HG03103 (cell line): Measurements from ENCODE around the gene AQP12B.
"Not testable (repeated sequence)": the region's sequence is repeated elsewhere in the genome, so short reads cannot be mapped to it uniquely, and the experiment has no call there.

Experiments used
- ATAC-seq: cut with Tn5 transposase; IDR thresholded peaks from one replicate; pipeline ENCODE4 v1.9.1; 2021; ENCODE audit warnings: low read depth; ENCODE audit not compliant: unreplicated experiment

The AQP12B gene

DNA sequence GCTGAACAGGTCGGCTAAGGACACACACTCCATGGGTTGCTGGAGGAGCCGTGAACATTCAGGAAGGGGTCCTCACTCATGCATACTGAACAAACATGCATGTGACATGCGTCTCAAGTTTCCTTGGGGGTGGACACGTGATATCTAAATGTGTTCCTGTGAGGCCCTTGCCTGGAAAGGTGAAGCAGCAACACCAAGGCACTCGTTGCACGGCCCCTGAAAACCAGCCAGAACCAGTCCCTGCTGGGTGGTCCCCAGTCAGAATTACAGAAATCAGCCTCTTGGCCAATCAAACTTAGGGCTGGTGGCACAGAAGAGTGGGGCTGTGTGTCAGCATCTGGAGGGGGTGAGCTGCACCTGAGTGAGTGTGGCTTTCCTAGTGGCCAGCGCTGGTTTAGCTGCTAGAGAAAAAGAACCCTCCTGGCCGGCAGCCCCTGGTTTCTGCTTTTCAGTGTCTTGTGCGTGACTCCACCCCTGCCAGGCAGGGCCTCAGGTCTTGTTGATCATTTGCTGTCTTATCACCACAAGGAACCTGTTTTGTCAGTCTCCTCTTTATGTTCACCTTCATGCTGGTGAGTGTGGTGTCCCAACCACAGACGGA lies 3.2 kb upstream of the AQP12B start:
- ATAC-seq, result no peak

GRCh38 chr2:240683980-240684728 lies 1.5 kb upstream of the AQP12B start:
- not testable (repeated sequence) for ATAC-seq

DNA sequence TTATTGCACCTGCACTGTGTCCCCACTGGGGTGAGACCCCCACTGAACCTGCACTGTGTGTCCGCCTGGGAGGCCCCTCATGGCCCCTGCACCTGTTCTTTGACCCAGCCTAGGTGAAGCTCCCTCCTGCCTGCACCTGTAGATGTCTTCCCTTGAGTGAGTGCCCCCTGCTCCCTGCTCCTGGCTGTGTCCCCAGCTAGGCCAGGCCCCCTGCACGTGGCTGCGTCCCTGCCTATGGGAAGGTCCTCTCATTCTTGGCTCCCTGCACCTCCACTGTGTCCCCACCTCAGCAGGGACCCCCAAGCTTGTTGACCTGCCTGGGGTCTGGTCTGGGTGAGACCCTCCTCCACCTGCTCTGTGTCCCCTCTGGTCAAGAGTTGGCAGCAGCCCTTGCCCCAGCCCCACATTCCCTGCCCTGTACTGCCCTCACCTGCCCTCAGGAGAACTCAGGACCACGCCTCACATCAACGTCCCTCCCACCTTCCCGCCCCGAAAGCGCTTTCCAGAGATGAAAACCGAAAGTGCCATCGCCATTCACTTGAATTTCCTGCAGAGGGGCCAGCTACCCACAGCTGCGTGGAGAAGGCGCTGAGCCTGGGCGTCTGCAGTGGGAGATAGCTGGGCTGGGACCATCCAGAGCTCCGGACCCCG lies 769 bp upstream of the AQP12B start:
- ATAC-seq, result not testable (repeated sequence)

GRCh38 chr2:240680185-240680584 lies 2.5 kb downstream of the AQP12B start:
- ATAC-seq, result not testable (repeated sequence)

DNA sequence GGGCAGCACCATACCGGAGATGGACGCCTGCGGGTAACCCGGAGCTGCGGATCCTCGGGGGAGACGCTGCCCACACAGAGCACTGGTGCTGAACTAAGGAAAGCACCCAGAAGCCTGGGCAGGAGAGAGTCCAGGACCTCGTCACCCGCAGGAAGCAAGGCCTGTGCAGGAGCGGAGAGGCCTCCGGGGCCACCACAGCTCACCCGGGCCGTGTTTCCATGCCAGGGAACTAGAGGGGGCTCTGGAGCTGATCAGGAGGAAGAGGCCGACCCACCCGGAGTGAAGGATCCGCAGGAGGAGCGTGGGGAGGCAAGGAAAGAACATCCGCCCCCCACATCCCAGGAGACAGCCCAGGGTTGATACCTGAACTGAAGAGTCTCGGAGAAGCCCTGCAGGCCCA lies 3.8 kb downstream of the AQP12B start:
- not testable (repeated sequence) for ATAC-seq

- not testable (repeated sequence) for ATAC-seq
Observed at GRCh38 chr2:240678043-240678442, 4.6 kb downstream of the AQP12B start.

DNA sequence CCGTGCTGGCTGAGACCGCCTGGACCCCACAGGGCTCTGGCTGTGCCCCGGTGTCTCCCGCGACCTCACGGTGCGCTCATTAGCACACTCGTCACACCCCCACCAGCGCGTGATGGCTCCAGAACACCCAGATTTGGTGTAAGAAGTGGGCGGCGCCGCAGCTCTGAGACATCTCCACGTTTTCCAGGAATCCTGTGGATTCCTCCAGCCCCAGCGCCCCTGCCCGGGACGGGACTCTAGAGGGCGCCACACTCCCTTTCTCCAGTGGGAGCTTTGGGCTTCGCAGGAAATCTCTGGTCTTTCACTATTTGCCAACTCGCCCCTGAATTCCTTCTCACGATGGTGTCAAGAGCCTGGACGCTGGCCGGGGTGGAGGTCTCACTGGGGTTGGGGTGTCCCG lies 7.3 kb downstream of the AQP12B start:
- not testable (repeated sequence) for ATAC-seq

DNA sequence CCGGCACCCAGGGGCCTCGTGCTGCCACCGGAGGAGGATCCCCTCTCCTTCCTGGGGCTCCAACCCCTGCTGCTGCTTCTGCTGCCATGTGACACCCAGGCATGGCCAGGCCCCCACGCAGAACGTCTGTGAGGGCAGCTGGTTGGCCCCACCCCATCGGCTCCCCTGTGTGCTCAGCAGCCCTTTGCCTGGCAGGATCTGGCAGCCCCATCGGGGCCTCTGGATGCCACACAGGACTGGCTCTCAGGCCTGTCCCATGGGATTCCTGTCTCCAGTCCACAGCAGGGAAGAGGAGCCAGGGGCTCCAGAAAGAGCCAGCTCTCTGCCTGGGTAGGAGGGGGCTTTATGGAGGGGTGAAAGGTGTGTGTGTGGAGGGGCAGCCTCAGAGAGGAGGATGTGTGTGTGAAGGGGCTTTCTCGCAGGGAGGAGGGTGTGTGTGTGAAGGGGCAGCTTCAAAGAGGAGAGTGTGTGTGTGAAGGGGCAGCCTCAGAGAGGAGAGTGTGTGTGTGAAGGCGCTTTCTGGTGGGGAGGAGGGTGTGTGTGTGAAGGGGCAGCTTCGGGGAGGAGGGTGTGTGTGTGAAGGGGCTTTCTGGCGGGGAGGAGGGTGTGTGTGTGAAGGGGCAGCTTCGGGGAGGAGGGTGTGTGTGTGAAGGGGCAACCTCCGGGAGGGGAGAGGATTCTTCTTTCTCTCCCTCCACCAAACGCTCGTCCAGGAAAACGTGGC lies 8.1 kb downstream of the AQP12B start:
- ATAC-seq, result not testable (repeated sequence)

DNA sequence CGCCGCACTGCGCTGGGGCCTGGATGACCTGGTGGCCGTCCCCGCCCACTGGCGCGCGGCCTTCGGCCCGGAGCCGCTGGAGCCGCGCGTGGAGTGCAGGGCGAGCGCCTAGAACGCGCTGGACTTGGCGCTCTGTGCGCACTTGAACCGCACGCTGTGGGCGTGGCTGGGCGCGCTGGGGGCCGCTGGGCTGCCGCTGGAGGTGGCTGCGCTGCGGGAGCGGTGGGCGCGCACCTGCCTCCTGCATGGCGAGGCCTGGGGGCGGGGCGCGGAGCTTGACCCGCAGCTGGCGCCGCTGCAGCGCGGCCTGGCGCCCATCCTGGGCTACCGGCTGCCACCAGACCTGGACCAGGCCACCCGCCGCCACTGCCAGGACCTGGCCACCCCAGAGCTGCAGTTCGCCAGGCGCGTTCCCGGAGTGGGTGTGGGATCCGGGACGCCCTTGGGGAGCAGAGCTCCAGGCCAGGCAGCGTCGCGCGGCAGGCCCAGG lies 9.9 kb downstream of the AQP12B start:
- ATAC-seq, result no peak

DNA sequence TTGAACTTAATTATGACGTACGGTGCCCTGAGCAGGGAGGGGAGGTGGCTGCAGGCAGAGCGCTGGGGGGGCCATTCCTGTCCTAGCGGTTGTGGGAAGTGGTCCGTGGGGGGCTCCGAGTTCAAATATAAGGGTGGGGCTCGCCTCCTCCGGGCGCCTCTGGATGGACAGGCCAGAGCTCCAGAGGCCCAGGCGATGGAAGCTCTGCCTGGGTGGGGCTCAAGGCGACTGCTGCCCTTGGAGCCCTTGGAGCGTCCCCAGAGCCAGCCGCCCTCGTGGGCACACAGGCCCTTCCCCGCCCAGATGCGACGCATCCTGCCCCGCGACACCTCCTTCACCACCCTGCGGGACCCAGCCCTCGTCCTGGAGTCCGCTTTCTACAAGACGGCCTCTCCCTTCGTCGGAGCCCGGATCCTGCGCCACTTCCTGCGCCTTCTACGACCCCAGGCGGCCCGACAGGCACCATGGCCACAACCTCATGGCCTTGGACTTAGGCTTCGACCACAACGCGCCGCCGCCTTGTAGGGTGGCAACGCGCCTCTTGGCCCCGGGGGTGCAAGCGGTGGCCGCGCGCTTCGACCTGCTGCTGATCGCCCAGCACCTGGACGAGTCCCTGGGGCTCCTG lies 10.5 kb downstream of the AQP12B start:
- ATAC-seq, result no peak

DNA sequence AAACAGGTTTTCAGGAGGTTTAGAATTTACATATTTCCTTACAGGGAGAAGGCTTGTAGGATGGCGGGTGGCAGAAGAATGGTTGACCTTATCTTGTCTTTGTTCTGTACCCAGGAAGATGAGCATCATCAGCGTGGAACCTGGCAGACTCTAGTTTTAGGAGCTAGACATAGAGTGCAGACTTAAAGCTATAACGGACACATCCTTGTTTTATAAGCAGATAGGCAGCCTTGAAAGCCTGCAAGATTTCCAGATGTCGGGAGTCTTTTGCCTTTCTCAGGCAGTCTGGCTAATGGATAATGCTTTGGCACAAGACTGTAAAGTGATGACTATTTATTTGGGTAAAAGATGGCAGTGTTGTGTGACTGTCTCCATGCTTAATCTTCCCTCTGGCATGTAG lies 11.7 kb downstream of the AQP12B start:
- no peak for ATAC-seq

- no peak for ATAC-seq
Observed at GRCh38 chr2:240670402-240670801, 12.3 kb downstream of the AQP12B start.

- no peak for ATAC-seq
Observed at GRCh38 chr2:240664622-240665021, 18.1 kb downstream of the AQP12B start.

DNA sequence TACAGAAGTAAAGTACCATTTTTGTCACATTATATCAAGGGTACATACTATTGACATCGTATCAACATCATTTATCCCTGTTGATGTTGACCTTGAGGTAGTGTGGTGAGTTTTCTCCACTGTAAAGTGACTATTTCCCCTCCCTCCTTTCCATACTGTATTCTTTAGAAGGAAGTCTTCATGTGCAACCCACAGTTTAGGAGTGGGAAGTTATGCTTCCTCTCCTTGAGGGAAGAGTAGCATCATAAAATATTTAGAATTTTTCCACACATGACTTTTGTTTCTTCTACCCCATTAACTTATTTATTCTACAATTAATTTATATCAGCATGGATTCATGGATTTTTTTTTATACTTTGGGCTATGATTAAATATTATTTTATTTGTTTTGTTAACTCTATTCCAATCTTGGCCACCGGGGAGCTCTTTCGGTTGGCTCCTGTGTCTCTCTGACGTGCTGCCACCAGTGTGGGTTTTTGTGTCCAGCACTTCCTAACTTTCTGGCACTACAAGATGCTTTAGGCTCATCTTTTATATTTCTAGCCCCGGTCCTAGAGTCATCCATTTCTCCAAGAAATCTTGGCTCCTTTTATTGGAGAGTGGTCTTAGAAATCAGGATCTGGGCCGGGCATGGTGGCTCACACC lies 19.0 kb downstream of the AQP12B start:
- ATAC-seq, result no peak

DNA sequence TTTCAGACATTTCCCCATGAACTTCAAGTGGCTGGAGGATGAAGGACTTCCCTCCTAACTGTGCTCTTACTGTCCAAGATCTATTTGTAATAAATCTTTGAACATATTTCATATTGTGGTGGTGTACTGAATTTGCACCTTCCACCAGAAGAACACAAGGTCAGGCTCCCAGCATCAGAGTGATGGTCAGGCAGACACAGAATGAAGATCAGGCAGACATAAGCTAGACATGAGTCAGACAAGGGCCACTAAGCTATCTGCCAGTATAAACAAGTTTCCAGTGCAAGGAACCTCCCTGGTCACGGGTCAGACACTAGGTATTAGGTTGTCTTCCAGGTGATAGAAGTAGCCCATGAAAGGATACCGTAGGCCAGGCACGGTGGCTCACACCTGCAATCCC lies 20.0 kb downstream of the AQP12B start:
- no peak for ATAC-seq

- ATAC-seq, result not testable (repeated sequence)
Observed at GRCh38 chr2:240659883-240660282, 22.8 kb downstream of the AQP12B start.

- ATAC-seq, result no peak
Observed at GRCh38 chr2:240655931-240656886, 26.5 kb downstream of the AQP12B start.

GRCh38 chr2:240651185-240651584 lies 31.5 kb downstream of the AQP12B start:
- ATAC-seq, result no peak
